AG04449 (cell line): ENCODE results near the gene ARFGEF3.

Experiments
- CTCF ChIA-PET: fragments of 350-600 bp; formaldehyde crosslinking; extraction: SDS; loops from one replicate; lab custom pipeline; 2021; ENCODE audit warnings: antibody characterized with exemption; lab: Yijun Ruan, JAX
- POLR2A ChIA-PET: fragments of 400-600, 350-600 bp; formaldehyde crosslinking; extraction: SDS; loops from one replicate; lab custom pipeline; 2020; ENCODE audit warnings: antibody characterized with exemption, inconsistent platforms; lab: Yijun Ruan, JAX
- DNase-seq: peaks from one replicate; pipeline ENCODE4 v3.0.0-alpha.2; 2010; ENCODE audit warnings: low read depth, low spot score
- H3K4me3 ChIP-seq: 2 replicates; pipeline ENCODE4 v1.5.1; 2011; ENCODE audit warnings: low read depth, mild to moderate bottlenecking, control low read depth, low read length
- CTCF ChIP-seq: IDR thresholded peaks from one replicate; pipeline ENCODE4 v1.5.1; 2011; ENCODE audit warnings: mild to moderate bottlenecking, moderate library complexity, low read length, control low read depth, inconsistent platforms; ENCODE audit not compliant: insufficient read depth; ENCODE audit errors: missing control alignments

The ARFGEF3 gene

GRCh38 chr6:138182939-138183789 lies 21.4 kb downstream of the ARFGEF3 start:
- ChIA-PET CTCF (no interaction called here), POLR2A (no interaction called here)
- DNase-seq: no peak
- TF ChIP-seq CTCF: no peak
- H3K4me3 ChIP-seq: no peak overlapping the region

GRCh38 chr6:138183790-138184134 lies 22.0 kb downstream of the ARFGEF3 start:
- ChIA-PET CTCF (interaction anchor here (1.6 kb wide), 1 partner anchor 509 kb away, joined by 3 read pairs; no protein-coding TSS in a partner anchor), POLR2A (no interaction called here)
- H3K4me3 ChIP-seq: no peak overlapping the region
- no peak for DNase-seq
- no peak for TF ChIP-seq CTCF

GRCh38 chr6:138184230-138184629 lies 22.5 kb downstream of the ARFGEF3 start:
- H3K4me3 ChIP-seq: no peak overlapping the region
- ChIA-PET CTCF (interaction anchor here (1.6 kb wide), 1 partner anchor 508 kb away, joined by 3 read pairs; no protein-coding TSS in a partner anchor), POLR2A (no interaction called here)
- DNase-seq: no peak
- no peak for TF ChIP-seq CTCF

DNA sequence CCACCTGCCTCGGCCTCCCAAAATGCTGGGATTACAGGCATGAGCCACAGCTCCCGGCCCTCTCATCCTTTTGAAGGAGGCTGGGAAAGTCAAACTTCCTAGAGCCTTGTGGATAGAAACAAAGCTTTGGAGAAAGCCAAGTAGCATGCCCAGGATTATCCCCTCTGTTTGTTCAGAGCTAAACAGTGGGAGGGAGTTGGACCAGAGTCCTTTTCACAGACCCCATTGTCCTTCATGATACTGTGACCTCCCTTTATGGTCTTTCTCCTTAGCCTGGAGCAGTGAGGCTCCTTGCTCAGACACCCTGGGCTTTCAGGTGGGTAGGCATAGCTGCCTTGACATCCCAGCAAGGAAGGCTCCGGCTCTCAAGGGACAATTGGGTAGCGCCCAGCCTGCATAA lies 25.4 kb downstream of the ARFGEF3 start:
- TF ChIP-seq CTCF: no peak
- ChIA-PET CTCF (no interaction called here), POLR2A (no interaction called here)
- DNase-seq: no peak
- no peak overlapping the region for H3K4me3 ChIP-seq

GRCh38 chr6:138188278-138188941 lies 26.7 kb downstream of the ARFGEF3 start:
- POLR2A ChIA-PET: no interaction called here
- H3K4me3 ChIP-seq: no peak overlapping the region
- DNase-seq: no peak
- CTCF ChIA-PET: no interaction called here
- no peak for TF ChIP-seq CTCF

- no peak for DNase-seq
- TF ChIP-seq CTCF: no peak
- ChIA-PET CTCF (no interaction called here), POLR2A (no interaction called here)
- no peak overlapping the region for H3K4me3 ChIP-seq
Measured at GRCh38 chr6:138194287-138194686, 32.5 kb downstream of the ARFGEF3 start.
